DMS53 treated with DMSO at 0.1 percent for 48 hours (cell line): ENCODE data around the gene TMA7.

Source experiments
- DNase-seq: peaks from one replicate; lab custom pipeline; 2025; ENCODE audit not compliant: unreplicated experiment; lab: John Stamatoyannopoulos, UW

Gene TMA7

GRCh38 chr3:48408823-48409281 lies 31.2 kb upstream of the TMA7 start:
- DNase-seq: no peak

- no peak for DNase-seq
These were observed 30.5 kb upstream of the TMA7 start for GRCh38 chr3:48409291-48410201.

GRCh38 chr3:48410205-48411040 lies 29.6 kb upstream of the TMA7 start:
- no peak for DNase-seq

GRCh38 chr3:48411041-48411588 lies 28.9 kb upstream of the TMA7 start:
- DNase-seq: no peak

- DNase-seq: no peak
These were observed 28.3 kb upstream of the TMA7 start for GRCh38 chr3:48411606-48412374.

DNA sequence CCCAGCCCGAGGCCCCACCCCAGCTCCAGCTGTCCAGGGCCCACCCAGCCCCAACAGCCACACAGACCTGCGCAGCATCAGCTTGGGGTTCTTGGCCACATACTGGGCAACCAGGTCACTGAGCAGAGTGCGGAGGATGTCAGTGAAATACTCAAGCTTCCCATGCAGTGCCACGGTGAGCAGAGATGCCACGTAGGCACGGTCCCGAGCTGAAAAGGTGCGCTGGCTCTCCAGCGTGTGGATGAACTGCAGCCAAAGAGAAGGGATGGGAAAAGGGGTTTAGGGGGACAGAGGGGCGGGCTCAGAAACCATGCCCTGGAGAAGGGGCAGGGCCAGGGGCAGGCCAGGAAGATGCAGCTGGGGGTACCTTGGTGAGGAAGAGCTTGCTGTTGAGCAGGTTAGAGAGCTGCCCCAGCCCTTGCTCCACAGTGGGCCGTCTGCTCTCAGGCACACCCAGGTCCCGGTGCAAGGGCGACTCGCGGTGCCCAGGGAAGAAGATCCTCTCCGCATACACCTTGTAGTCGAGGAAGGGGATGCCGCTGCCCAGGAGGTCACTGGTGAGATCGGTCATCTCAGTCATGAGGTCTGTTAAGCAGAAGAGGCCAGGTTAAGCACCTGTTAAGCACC lies 27.6 kb upstream of the TMA7 start:
- no peak for DNase-seq

DNA sequence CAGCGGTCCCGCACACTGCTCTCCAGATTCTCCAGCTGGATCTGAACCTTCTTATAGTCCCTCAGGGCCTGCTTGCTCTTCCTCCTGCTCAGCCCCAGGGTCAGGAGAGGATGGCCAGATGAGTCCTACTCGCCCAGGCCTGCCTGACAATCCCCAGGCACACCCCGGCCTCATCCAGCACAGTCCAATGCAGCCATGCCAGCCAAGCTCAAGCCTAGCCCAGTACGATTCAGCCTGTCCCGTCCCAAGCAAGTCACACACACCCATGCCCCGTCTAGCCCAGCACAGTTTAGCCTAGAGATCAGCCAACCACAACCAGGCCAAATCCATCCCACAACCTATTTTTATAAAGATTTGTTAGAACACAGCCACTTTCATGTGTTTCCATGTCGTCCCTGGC lies 27.0 kb upstream of the TMA7 start:
- no peak for DNase-seq

- DNase-seq: no peak
These were observed 26.4 kb upstream of the TMA7 start for GRCh38 chr3:48413611-48414010.

- no peak for DNase-seq
These were observed 25.4 kb upstream of the TMA7 start for GRCh38 chr3:48414376-48415250.

GRCh38 chr3:48415251-48415953 lies 24.7 kb upstream of the TMA7 start:
- no peak for DNase-seq

DNA sequence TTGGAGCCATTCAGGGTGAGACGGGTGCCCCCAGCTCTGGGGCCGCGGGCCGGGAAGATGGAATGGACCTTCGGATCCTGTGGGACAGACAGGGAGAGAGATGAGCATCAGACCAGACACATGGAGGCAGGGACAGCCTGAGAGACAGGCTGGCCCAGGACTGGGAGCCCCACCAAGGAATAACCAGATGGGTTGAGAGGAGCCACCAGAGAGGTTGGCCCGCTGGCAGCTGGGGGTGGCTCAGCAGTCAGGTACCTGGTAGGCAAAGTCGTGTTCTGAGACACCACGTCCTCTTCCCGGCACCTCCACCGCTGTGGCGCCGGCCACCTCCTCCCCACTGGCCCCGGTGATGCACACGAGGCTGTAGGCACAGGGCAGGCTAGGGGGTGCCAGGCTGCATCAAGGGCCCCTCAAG lies 24.0 kb upstream of the TMA7 start:
- no peak for DNase-seq

DNA sequence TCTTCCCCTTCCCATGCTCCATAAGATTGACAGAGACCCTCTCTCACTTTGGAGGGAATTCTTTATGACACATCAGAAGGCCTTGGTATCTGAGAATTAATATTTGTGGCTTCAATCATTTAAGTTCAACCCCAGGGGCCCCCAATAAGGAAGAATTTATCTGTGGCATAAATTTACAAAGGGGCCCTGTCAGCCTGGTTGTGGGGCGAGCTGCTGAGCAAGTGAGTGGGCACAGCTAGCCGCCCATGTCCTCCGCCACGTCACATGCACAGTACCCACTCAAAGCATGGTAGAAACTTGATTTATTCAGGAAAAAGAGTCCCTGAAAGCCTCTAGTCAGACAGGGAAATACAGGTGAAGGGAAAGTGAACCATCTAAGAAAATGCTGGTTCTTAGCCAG lies 23.5 kb upstream of the TMA7 start:
- DNase-seq: no peak

DNA sequence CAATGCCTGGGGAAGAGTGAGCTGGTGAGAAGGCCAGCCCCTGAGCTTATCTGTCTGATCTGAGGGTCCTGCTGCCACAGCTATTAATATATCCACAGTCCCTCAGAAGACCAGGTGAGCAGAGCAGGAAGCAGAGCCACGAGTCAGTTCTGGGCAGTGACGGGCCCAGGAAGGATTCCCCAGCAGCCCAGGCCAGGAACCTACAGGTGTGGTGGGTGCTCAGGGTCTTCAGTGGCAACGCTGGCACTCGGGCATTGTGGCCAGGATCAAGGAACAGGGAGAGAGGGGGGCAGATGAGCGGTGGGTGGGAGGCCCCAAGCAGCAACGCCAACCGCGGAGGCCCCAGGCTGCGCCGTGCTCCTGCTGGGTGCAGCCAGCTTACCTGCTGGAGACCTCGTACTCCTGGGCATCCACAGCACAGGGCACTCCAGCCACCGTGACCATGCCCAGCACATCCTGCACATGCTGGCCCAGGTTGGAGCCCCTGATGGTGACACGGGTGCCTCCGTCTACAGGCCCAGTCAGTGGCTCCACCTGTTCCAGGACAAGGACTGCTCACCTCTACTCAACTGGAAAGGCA lies 22.4 kb upstream of the TMA7 start:
- DNase-seq: no peak

GRCh38 chr3:48418140-48418539 lies 21.9 kb upstream of the TMA7 start:
- DNase-seq: no peak

- no peak for DNase-seq
These were observed 21.4 kb upstream of the TMA7 start for GRCh38 chr3:48418651-48419050.

DNA sequence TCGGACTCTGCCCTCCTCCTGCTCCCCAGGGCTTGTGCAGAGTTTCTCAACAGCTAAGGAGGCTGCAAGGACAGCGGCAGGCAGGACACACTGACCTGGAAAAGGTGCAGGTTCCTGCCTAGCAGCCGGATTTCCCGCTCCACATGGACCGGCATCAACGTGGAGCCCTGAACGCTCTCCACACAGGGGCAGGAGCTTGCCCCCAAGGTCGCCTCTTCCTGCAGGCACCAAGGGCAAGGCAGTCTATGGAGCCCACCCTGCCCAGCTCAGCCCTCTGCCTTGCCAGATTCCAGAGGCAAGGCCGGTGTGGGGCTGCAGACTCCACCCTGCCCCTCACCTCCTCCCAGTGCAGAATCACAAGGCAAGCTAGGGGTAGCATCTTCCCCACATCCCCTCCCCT lies 20.9 kb upstream of the TMA7 start:
- no peak for DNase-seq

DNA sequence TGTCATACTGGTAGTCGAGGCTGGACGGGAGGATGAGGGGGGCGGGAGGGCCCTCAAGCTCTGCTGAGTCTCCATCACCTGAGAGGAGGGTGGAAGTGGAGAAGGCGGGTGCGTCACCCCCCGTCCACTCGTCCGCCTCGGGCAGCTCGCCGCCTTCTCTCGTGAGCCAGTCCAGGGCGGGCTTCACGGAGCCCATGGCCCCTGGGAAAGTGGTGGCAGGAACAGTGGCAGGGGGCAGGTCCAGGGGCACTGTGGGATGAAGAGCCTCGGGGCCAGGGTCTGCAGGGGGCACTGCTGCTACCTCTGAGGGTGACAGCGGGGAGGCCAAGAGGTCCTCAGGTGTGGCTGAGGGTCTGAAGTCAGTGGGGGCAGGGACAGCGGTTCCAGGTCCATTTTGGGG lies 20.5 kb upstream of the TMA7 start:
- DNase-seq: no peak

DNA sequence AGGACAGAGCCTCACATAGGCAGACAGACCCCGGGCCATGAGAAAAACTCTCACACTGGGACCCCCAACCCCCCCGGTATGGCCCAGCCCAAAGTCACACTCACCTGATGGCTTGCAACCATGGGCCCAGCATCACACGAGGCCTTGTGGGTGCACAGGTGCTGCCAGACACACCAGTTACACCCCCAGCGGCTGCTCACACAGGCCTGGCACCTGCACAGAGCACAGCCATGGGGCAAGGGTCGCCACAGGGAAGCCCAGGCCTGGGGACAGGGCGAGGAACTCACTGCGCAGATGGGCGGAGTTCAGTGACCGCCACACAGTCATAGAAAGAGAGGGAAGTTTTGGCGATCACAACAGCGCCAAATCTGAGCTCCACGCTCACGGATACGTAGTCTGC lies 19.5 kb upstream of the TMA7 start:
- no peak for DNase-seq

DNA sequence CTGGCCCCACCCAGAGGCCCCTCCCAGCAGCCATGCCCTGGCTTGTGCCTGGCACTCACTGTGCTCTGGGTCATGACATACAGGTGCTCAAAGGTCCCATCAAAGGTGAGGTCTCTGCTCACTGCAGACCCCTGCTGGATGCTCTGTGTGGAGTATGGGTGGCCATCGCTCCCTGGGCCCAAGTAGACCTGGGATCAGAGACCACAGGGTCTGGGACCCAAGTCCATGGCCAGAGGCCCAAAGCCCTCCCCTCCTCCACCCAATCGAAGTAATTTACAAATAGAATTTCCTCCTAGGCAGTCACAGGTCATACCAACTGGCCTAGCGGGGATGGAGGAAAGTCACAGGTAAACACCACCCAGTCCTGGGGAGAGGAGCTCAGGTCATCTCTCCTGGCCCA lies 17.8 kb upstream of the TMA7 start:
- no peak for DNase-seq
